NCI-H2107 (cell line): Measurements from ENCODE around the gene GABRR3.

Source experiments
- DNase-seq: peaks from one replicate; lab custom pipeline; 2025; lab: John Stamatoyannopoulos, UW

GABRR3 gene

GRCh38 chr3:97954228-97954827, 80.8 kb downstream of the GABRR3 start:
- DNase-seq = no peak

GRCh38 chr3:97952872-97953271, 82.2 kb downstream of the GABRR3 start:
- no peak for DNase-seq

- DNase-seq = no peak
Measured at GRCh38 chr3:97952280-97952679, 82.8 kb downstream of the GABRR3 start.

GRCh38 chr3:97950360-97950759, 84.8 kb downstream of the GABRR3 start:
- DNase-seq = no peak

GRCh38 chr3:97949743-97950142, 85.4 kb downstream of the GABRR3 start:
- DNase-seq = no peak

- DNase-seq = no peak
Measured at GRCh38 chr3:97949110-97949485, 86.0 kb downstream of the GABRR3 start.

- no peak for DNase-seq
Measured at GRCh38 chr3:97948351-97949109, 86.6 kb downstream of the GABRR3 start.

- peak; percentile 69 for DNase-seq
Measured at GRCh38 chr3:97942801-97943546, 92.1 kb downstream of the GABRR3 start.

- peak; percentile 22 for DNase-seq
Measured at GRCh38 chr3:97940034-97940433, 95.1 kb downstream of the GABRR3 start.

GRCh38 chr3:97939401-97939800, 95.7 kb downstream of the GABRR3 start:
- no peak for DNase-seq

- no peak for DNase-seq
Measured at GRCh38 chr3:97938444-97938843, 96.7 kb downstream of the GABRR3 start.

GRCh38 chr3:97937205-97937604, 97.9 kb downstream of the GABRR3 start:
- no peak for DNase-seq

GRCh38 chr3:97935842-97936241, 99.3 kb downstream of the GABRR3 start:
- no peak for DNase-seq
